SK-N-SH (cell line): ENCODE measurements around the gene YAP1.

Experiments used
- CTCF ChIP-seq: fragments of 200-600 bp; sonication (generic); IDR thresholded peaks from 2 replicates; pipeline ENCODE4 v1.6.1; 2017; ENCODE audit warnings: antibody characterized with exemption, mild to moderate bottlenecking, moderate library complexity
- EP300 ChIP-seq, 2 experiments: IDR thresholded peaks; 2 replicates each; pipeline versions ENCODE4 v1.4.0 to v1.6.1; 2012; ENCODE audit warnings: borderline replicate concordance in 1 of 2, low read depth in 1 of 2, low read length in 1 of 2
- FOXJ3 ChIP-seq: sonication (generic); formaldehyde crosslinking; IDR thresholded peaks from 2 replicates; pipeline ENCODE4 v1.5.1; 2020; ENCODE audit warnings: mild to moderate bottlenecking, missing genetic modification reagents
- GATA2 ChIP-seq: sonication (generic); formaldehyde crosslinking; IDR thresholded peaks from 2 replicates; pipeline ENCODE4 v1.5.0; 2020; ENCODE audit warnings: mild to moderate bottlenecking, missing genetic modification reagents
- JUND ChIP-seq: IDR thresholded peaks from 2 replicates; pipeline ENCODE4 v1.4.0; 2012
- MEF2A ChIP-seq: IDR thresholded peaks from 2 replicates; pipeline ENCODE4 v1.4.0; 2012; ENCODE audit warnings: low read depth, borderline replicate concordance
- POLR2AphosphoS5 ChIP-seq: IDR thresholded peaks from 2 replicates; pipeline ENCODE4 v1.6.1; 2012; ENCODE audit warnings: low read depth, low read length
- REST ChIP-seq: IDR thresholded peaks from 2 replicates; pipeline ENCODE4 v1.6.1; 2012; ENCODE audit warnings: mild to moderate bottlenecking, low read depth, low read length, moderate library complexity
- RFX5 ChIP-seq: IDR thresholded peaks from 2 replicates; pipeline ENCODE4 v1.6.1; 2012; ENCODE audit warnings: mild to moderate bottlenecking, improper control_type of control experiment, low read length
- SIN3A ChIP-seq: IDR thresholded peaks from 2 replicates; pipeline ENCODE4 v1.6.1; 2012; ENCODE audit warnings: low read depth, mild to moderate bottlenecking, low read length, moderate library complexity, borderline replicate concordance
- USF1 ChIP-seq: IDR thresholded peaks from 2 replicates; pipeline ENCODE4 v1.4.0; 2012; ENCODE audit warnings: low read depth, borderline replicate concordance
- USF2 ChIP-seq: fragments of 150-350 bp; IDR thresholded peaks from 2 replicates; pipeline ENCODE4 v1.6.1; 2017; ENCODE audit warnings: antibody characterized with exemption, low read length, low read depth, borderline replicate concordance

GRCh38 chr11:102229510-102230123 is 119.4 kb downstream of the YAP1 start:
- TF ChIP-seq CTCF: no peak
- no peak for TF ChIP-seq FOXJ3 (CRISPR knock-in tag)
- no peak for TF ChIP-seq USF1
- no peak for TF ChIP-seq RFX5
- no peak for TF ChIP-seq MEF2A
- TF ChIP-seq EP300 (IDR thresholded peaks at IDR 0.05; ENCODE audit: borderline replicate concordance in 1 of 2, low read depth in 1 of 2, low read length in 1 of 2): no peak
- no peak for TF ChIP-seq SIN3A
- no peak for TF ChIP-seq POLR2AphosphoS5
- no peak for TF ChIP-seq USF2
- TF ChIP-seq REST: no peak
- TF ChIP-seq JUND: no peak
- TF ChIP-seq GATA2: no peak
